ENCODE measurements around the gene CHST10. TPM values are rescaled to one million over a fixed set of nuclear protein-coding genes. Genes with fewer than 3 reads are reported as not detected.
"Not testable (repeated sequence)": the region's sequence is repeated elsewhere in the genome, so short reads cannot be mapped to it uniquely, and the experiment has no call there.

The CHST10 gene
- total RNA-seq (2014; rRNA removed): 13.4 and 17.8 TPM in 2 replicates
- percentile 51 among the genes with signal in this experiment for Bru-seq, nascent RNA
- percentile 56 among the genes with signal in this experiment for BruChase-seq, experiment 1, labeled RNA remaining after a 6-hour chase
- percentile 54 among the genes with signal in this experiment for BruChase-seq, experiment 2, labeled RNA remaining after a 2-hour chase
- long read RNA-seq, transcript CHST10-201 (7 exons, 2,842 nt): major isoform, 41 of 68 reads
- long read RNA-seq, partial matches to known transcripts: 2 of 68 reads
- long read RNA-seq, other reads (novel, unspliced or antisense): 25 of 68 reads

- ChIA-PET CTCF (no interaction called here), POLR2A (ENCODE audit: unreplicated experiment) (no interaction called here)
- Histone ChIP-seq H3K9me3 (ENCODE audit: low read length) (no peaks in the 10 kb centered on the region), H3K79me2 (ENCODE audit: low read length) (peaks cover 21% of the 10 kb centered on the region), H3K36me3 (ENCODE audit: low read depth, low read length) (no peaks in the 10 kb centered on the region), H3K27me3 (ENCODE audit: low read length) (no peaks in the 10 kb centered on the region), H4K20me1 (ENCODE audit: low read length) (no peaks in the 10 kb centered on the region), H3K9me2 (replicated peaks; ENCODE audit: low read length) (no peaks in the 10 kb centered on the region), H3F3A (ENCODE audit: low read length, unreplicated experiment) (peaks cover 3% of the 10 kb centered on the region), H2AFZ (ENCODE audit: low read length) (peak within 1 kb of the TSS; percentile 97), H3K4me2 (ENCODE audit: low read length) (peak within 1 kb of the TSS; percentile 97), H3K27ac (ENCODE audit: low read length) (peak within 1 kb of the TSS; percentile 20; the same call in 1 of the 2 replicates), H3K9ac (ENCODE audit: low read length) (peak within 1 kb of the TSS; percentile 76), H3K4me3 (ENCODE audit: low read length) (peak within 1 kb of the TSS; percentile 77), H3K4me1 (ENCODE audit: insufficient read depth, low read length) (peaks cover 24% of the 10 kb centered on the region)
- DNase-seq: peak; percentile 48
- no TSS peak for BruUV-seq (replicated peaks)
- TF ChIP-seq CTCF (conservative IDR thresholded peaks at IDR 0.05; ENCODE audit: low read depth, low read length) (no peak), EZH2 (IDR thresholded peaks at IDR 0.05; ENCODE audit: low read length, unreplicated experiment) (no peak)
- ATAC-seq: peak; percentile 84
- intact Hi-C loops (cut with micrococcal nuclease): no loop called here
These were observed at the start of gene CHST10 for GRCh38 chr2:100416935-100417710. Gene CHST10, minus strand, starts transcription at chr2:100417668. Its CDS starts 10,993 bp downstream, at chr2:100406675.

GRCh38 chr2:100460904-100461530 lies 43.5 kb upstream of the CHST10 start:
- Histone ChIP-seq H3K36me3 (ENCODE audit: low read depth, low read length) (no peaks in the 10 kb centered on the region; the same call in 1 of the 2 replicates), H3F3A (ENCODE audit: low read length, unreplicated experiment) (no peaks in the 10 kb centered on the region), H2AFZ (ENCODE audit: low read length) (no peak overlapping the region), H3K9me2 (replicated peaks; ENCODE audit: low read length) (no peaks in the 10 kb centered on the region), H3K79me2 (ENCODE audit: low read length) (no peaks in the 10 kb centered on the region), H3K9me3 (ENCODE audit: low read length) (peaks cover 18% of the 10 kb centered on the region), H3K4me3 (ENCODE audit: low read length) (no peak overlapping the region), H3K27ac (ENCODE audit: low read length) (no peak overlapping the region), H3K9ac (ENCODE audit: low read length) (no peak overlapping the region), H3K4me2 (ENCODE audit: low read length) (no peak overlapping the region), H3K27me3 (ENCODE audit: low read length) (no peaks in the 10 kb centered on the region), H3K4me1 (ENCODE audit: insufficient read depth, low read length) (no peaks in the 10 kb centered on the region), H4K20me1 (ENCODE audit: low read length) (no peaks in the 10 kb centered on the region)
- DNase-seq: no peak
- TF ChIP-seq EZH2phosphoT487 (IDR thresholded peaks at IDR 0.05; ENCODE audit: borderline replicate concordance, low read length): no peak
- POLR2A ChIA-PET (ENCODE audit: unreplicated experiment): no interaction called here
- intact Hi-C loops (cut with micrococcal nuclease): no loop called here
- ATAC-seq: no peak
- no TSS peak for BruUV-seq (replicated peaks)
- CTCF ChIA-PET: no interaction called here

GRCh38 chr2:100456357-100456756 lies 38.9 kb upstream of the CHST10 start:
- H3F3A ChIP-seq (ENCODE audit: low read length, unreplicated experiment); H3K36me3 ChIP-seq (ENCODE audit: low read depth, low read length); ATAC-seq; H3K4me2 ChIP-seq (ENCODE audit: low read length); BruUV-seq (replicated peaks); H3K9me2 ChIP-seq (replicated peaks; ENCODE audit: low read length); H3K79me2 ChIP-seq (ENCODE audit: low read length); intact Hi-C loops (cut with micrococcal nuclease); H4K20me1 ChIP-seq (ENCODE audit: low read length); H3K4me3 ChIP-seq (ENCODE audit: low read length); H3K27ac ChIP-seq (ENCODE audit: low read length); H3K9ac ChIP-seq (ENCODE audit: low read length); H3K27me3 ChIP-seq (ENCODE audit: low read length); POLR2A ChIA-PET (ENCODE audit: unreplicated experiment); CTCF ChIA-PET; H2AFZ ChIP-seq (ENCODE audit: low read length); H3K4me1 ChIP-seq (ENCODE audit: insufficient read depth, low read length): not testable (repeated sequence)
- DNase-seq: peak; percentile 17
- H3K9me3 ChIP-seq (ENCODE audit: low read length): peaks cover 40% of the 10 kb centered on the region
